ENCODE measurements around the gene AP3S2.
"Not testable (repeated sequence)": the region's sequence is repeated elsewhere in the genome, so short reads cannot be mapped to it uniquely, and the experiment has no call there.

The AP3S2 gene

DNA sequence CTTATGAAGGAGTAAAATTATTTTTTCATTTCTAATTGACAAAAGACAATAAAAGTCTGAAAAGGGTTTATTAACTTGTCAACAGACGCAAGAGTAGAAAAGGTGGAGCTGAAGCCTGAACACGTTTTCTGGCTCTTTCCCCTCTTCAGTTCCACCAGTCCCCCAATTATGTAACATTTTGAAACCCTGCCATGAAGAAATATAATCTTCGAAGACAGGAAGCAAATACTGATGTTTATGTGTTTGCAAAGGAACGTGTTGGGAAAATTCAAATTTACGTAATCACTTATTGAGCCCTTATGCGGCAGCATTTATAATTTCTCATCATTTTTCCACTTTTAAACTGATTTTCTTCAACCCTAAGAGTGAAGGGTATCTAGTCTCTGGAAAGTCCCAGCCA is 767 bp downstream of the AP3S2 start:
- TF ChIP-seq CTCF (IDR thresholded peaks at IDR 0.05): no peak
- Histone ChIP-seq H3K27ac (peak overlapping the region in 1 of 2 donors; percentile 81), H3K4me3 (peak overlapping the region; percentile 82)
- no peak for DNase-seq (ENCODE audit: low spot score)

- H3K27ac ChIP-seq: no peak overlapping the region
- H3K4me3 ChIP-seq: no peak overlapping the region
- TF ChIP-seq CTCF (IDR thresholded peaks at IDR 0.05): no peak
- no peak for DNase-seq (ENCODE audit: low spot score)
Measured at GRCh38 chr15:89888214-89888804, 5.5 kb downstream of the AP3S2 start.

DNA sequence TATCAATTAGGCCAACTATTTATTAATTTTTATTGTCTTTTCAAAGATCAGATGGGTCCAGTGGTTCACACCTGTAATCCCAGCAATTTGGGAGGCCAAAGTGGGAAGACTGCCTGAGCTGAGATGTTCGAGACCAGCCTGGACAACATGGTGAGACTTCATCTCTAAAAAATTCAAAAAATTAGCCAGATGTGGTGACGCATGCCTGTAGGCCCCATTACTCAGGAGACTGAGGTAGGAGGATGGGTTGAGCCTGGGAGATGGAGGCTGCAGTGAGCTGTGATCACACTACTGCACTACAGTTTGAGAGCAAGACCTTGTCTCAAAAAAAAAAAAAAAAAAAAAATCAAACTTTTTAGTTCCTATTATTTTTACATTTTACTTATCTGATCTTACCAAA is 8.2 kb downstream of the AP3S2 start:
- Histone ChIP-seq H3K4me3 (no peak overlapping the region), H3K27ac (no peak overlapping the region)
- DNase-seq (ENCODE audit: low spot score): no peak
- no peak for TF ChIP-seq CTCF (IDR thresholded peaks at IDR 0.05)

GRCh38 chr15:89885179-89885578 is 8.6 kb downstream of the AP3S2 start:
- H3K27ac ChIP-seq; H3K4me3 ChIP-seq; DNase-seq (ENCODE audit: low spot score): not testable (repeated sequence)

DNA sequence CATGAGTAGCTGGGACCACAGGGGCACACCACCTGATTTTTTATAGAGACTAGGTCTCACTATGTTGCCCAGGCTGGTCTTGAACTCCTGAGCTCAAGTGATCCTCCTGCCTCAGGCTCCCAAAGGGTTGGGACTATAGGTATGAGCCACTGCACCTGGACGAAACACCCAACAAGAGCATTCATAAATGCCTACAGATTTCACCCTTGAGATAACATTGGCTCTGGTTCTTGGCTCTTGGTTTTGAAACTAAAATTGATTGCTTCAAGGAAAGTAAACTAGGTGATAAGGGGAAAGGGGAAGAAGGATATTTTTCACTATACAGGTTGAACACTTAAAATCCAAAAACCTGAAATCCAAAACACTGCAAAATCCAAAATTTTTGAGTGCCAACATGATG is 10.3 kb downstream of the AP3S2 start:
- no peak for TF ChIP-seq CTCF (IDR thresholded peaks at IDR 0.05)
- Histone ChIP-seq H3K27ac (no peak overlapping the region), H3K4me3 (no peak overlapping the region)
- no peak for DNase-seq (ENCODE audit: low spot score)

DNA sequence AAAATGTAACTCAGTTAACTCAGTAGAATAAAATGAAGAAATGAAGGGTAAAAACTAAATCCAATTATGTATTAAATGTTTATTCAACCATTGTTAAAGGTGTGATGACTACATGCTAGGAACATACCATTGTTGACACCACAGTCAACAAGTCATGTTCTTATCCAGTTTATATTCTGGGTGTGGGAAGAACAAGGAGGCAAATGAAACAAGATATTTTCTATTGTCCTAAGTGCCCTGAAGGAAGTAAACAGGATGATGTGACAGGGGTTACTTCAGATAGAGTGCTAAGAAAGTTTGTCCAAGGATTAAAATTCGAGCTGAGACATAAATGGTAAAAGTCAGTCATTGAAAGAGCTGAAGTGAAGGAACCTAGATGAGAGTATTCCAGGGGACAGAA is 13.1 kb downstream of the AP3S2 start:
- no peak for DNase-seq (ENCODE audit: low spot score)
- Histone ChIP-seq H3K27ac (no peak overlapping the region), H3K4me3 (no peak overlapping the region)
- no peak for TF ChIP-seq CTCF (IDR thresholded peaks at IDR 0.05)

GRCh38 chr15:89878323-89878722 is 15.5 kb downstream of the AP3S2 start:
- no peak overlapping the region for H3K27ac ChIP-seq
- H3K4me3 ChIP-seq: no peak overlapping the region
- TF ChIP-seq CTCF (IDR thresholded peaks at IDR 0.05): no peak
- no peak for DNase-seq (ENCODE audit: low spot score)

DNA sequence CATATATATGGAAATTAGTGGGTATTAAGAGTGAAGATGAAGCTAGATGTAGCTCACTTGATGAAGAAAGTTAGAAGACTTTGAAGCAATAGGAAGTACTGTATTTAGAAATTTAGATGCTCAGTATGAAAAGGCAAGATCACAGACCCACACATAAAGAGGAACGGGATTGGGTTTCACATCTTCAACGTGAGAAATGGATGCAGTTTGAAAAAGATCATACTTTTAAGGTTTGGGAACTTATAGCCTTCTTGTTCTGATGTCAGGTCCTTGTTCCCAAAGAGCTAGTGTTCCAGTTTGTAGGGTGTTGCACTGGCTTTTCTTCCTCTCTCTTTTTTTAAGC is 16.7 kb downstream of the AP3S2 start:
- Histone ChIP-seq H3K27ac (no peak overlapping the region), H3K4me3 (no peak overlapping the region)
- DNase-seq (ENCODE audit: low spot score): no peak
- TF ChIP-seq CTCF (IDR thresholded peaks at IDR 0.05): no peak

Measured in coronary artery (tissue), 2 donors.